Mesodermal cell (in vitro differentiated cells): ENCODE measurements around the gene SGPP1.
"Not testable (repeated sequence)": the region's sequence is repeated elsewhere in the genome, so short reads cannot be mapped to it uniquely, and the experiment has no call there.

ENCODE experiments used
- H3K27ac ChIP-seq: 2 replicates; pipeline ENCODE4 v1.7.0; 2013; ENCODE audit warnings: mild to moderate bottlenecking, low read depth, low read length, moderate library complexity; ENCODE audit not compliant: severe bottlenecking
- H3K36me3 ChIP-seq: 2 replicates; pipeline ENCODE4 v1.7.1; 2013; ENCODE audit warnings: mild to moderate bottlenecking, low read length, moderate library complexity; ENCODE audit not compliant: control insufficient read depth, insufficient read depth
- H3K4me1 ChIP-seq: one replicate; pipeline ENCODE4 v1.7.1; 2013; ENCODE audit warnings: mild to moderate bottlenecking, low read length; ENCODE audit not compliant: insufficient read depth, control insufficient read depth, poor library complexity, severe bottlenecking
- H3K4me3 ChIP-seq: 2 replicates; pipeline ENCODE4 v1.7.0; 2013; ENCODE audit warnings: low read length, control low read depth, mild to moderate bottlenecking; ENCODE audit not compliant: insufficient read depth, poor library complexity, severe bottlenecking; ENCODE audit errors: extremely low read depth
- H3K9me3 ChIP-seq: 2 replicates; pipeline ENCODE4 v1.7.1; 2013; ENCODE audit warnings: mild to moderate bottlenecking, low read length, moderate library complexity; ENCODE audit not compliant: control insufficient read depth
- WGBS, 2 experiments: methylation state at CpG; one replicate each; pipeline ENCODE4 v1.1.5; 2013; ENCODE audit warnings: missing lambda C conversion rate in 2 of 2; ENCODE audit not compliant: insufficient coverage in 2 of 2; 5-methylcytosine and 5-hydroxymethylcytosine counted together

The SGPP1 gene

GRCh38 chr14:63654346-63654745 is 73.5 kb downstream of the SGPP1 start:
- no peak overlapping the region for H3K4me3 ChIP-seq
- no CpG with 5 or more reads among the region's 2 CpGs for WGBS, 2 experiments
- peaks cover 3% of the 10 kb centered on the region for H3K36me3 ChIP-seq

GRCh38 chr14:63652406-63652805 is 75.5 kb downstream of the SGPP1 start:
- Histone ChIP-seq H3K27ac (no peak overlapping the region), H3K4me1 (peaks cover 10% of the 10 kb centered on the region), H3K36me3 (peaks cover 3% of the 10 kb centered on the region), H3K9me3 (no peaks in the 10 kb centered on the region), H3K4me3 (no peak overlapping the region)
- WGBS, 2 experiments, result 100% methylated on average over 2 of the region's 3 CpGs; no CpG with 5 or more reads in 1 of the 2 experiments

More at GRCh38 chr14:63654346-63654745, 73.5 kb downstream of the SGPP1 start:
- H3K9me3 ChIP-seq, result no peaks in the 10 kb centered on the region
- H3K27ac ChIP-seq, result no peak overlapping the region
- no peaks in the 10 kb centered on the region for H3K4me1 ChIP-seq

GRCh38 chr14:63650256-63650952 is 77.5 kb downstream of the SGPP1 start:
- Histone ChIP-seq H3K4me3 (no peak overlapping the region), H3K4me1 (peaks cover 12% of the 10 kb centered on the region), H3K36me3 (peaks cover 3% of the 10 kb centered on the region), H3K27ac (no peak overlapping the region), H3K9me3 (no peaks in the 10 kb centered on the region)
- WGBS, 2 experiments, result 89 to 100% methylated on average over 1 of the region's 3 CpGs

- Histone ChIP-seq H3K4me3 (no peak overlapping the region), H3K9me3 (no peaks in the 10 kb centered on the region), H3K4me1 (peaks cover 12% of the 10 kb centered on the region), H3K27ac (no peak overlapping the region), H3K36me3 (no peaks in the 10 kb centered on the region)
- WGBS, 2 experiments, result 89 to 92% methylated on average over 3 to 5 of the region's 6 CpGs
Measured at GRCh38 chr14:63647696-63648410, 80.0 kb downstream of the SGPP1 start.

GRCh38 chr14:63644741-63645140 is 83.1 kb downstream of the SGPP1 start:
- WGBS, 2 experiments, result no CpG with 5 or more reads among the region's 2 CpGs
- Histone ChIP-seq H3K4me3 (no peak overlapping the region), H3K9me3 (no peaks in the 10 kb centered on the region), H3K27ac (no peak overlapping the region), H3K4me1 (peaks cover 12% of the 10 kb centered on the region), H3K36me3 (peaks cover 4% of the 10 kb centered on the region)

GRCh38 chr14:63642656-63643382 is 85.0 kb downstream of the SGPP1 start:
- no peaks in the 10 kb centered on the region for H3K9me3 ChIP-seq
- H3K27ac ChIP-seq, result no peak overlapping the region
- WGBS, 2 experiments, result no CpG with 5 or more reads among the region's 8 CpGs
- H3K36me3 ChIP-seq, result peaks cover 11% of the 10 kb centered on the region
- H3K4me1 ChIP-seq, result peaks cover 7% of the 10 kb centered on the region
- H3K4me3 ChIP-seq, result peak overlapping the region; percentile 63

- 0% methylated on average over 1 to 7 of the region's 12 CpGs for WGBS, 2 experiments
- Histone ChIP-seq H3K4me3 (peak overlapping the region; percentile 63), H3K36me3 (peaks cover 17% of the 10 kb centered on the region), H3K4me1 (peaks cover under 1% of the 10 kb centered on the region), H3K27ac (peak overlapping the region; percentile 99), H3K9me3 (no peaks in the 10 kb centered on the region)
Measured at GRCh38 chr14:63642229-63642611, 85.6 kb downstream of the SGPP1 start.

- Histone ChIP-seq H3K27ac (peak within 1 kb of the TSS; percentile 99), H3K4me1 (no peaks in the 10 kb centered on the region), H3K9me3 (no peaks in the 10 kb centered on the region), H3K36me3 (peaks cover 17% of the 10 kb centered on the region), H3K4me3 (peak within 1 kb of the TSS; percentile 63)
- WGBS, 2 experiments, result 0% methylated on average over 56 to 58 of the region's 60 CpGs
Measured at GRCh38 chr14:63641473-63642228, 86.2 kb downstream of the SGPP1 start, which contains the start of gene WDR89. TSS of gene WDR89 (minus strand) at chr14:63641871. CDS start at chr14:63599942, 41,929 bp downstream.

- H3K36me3 ChIP-seq, result peaks cover 23% of the 10 kb centered on the region
- H3K4me1 ChIP-seq, result no peaks in the 10 kb centered on the region
- no peak overlapping the region for H3K4me3 ChIP-seq
- peaks cover 10% of the 10 kb centered on the region for H3K9me3 ChIP-seq
- H3K27ac ChIP-seq, result no peak overlapping the region
- WGBS, 2 experiments, result no CpG with 5 or more reads among the region's 1 CpG
Measured at GRCh38 chr14:63638493-63638892, 89.4 kb downstream of the SGPP1 start.

GRCh38 chr14:63636094-63636635 is 91.7 kb downstream of the SGPP1 start:
- WGBS, 2 experiments, result 94 to 100% methylated on average over 2 of the region's 4 CpGs
- not testable (repeated sequence) for H3K4me1 ChIP-seq, H3K27ac ChIP-seq, H3K4me3 ChIP-seq
- Histone ChIP-seq H3K36me3 (peaks cover 23% of the 10 kb centered on the region), H3K9me3 (peaks cover 10% of the 10 kb centered on the region)
